GM21786 (cell line): ENCODE data around the gene WT1.
"Not testable (repeated sequence)": the region's sequence is repeated elsewhere in the genome, so short reads cannot be mapped to it uniquely, and the experiment has no call there.

Experiments used
- ATAC-seq: cut with Tn5 transposase; IDR thresholded peaks from one replicate; pipeline ENCODE4 v1.9.1; 2021; ENCODE audit not compliant: unreplicated experiment

Gene WT1

DNA sequence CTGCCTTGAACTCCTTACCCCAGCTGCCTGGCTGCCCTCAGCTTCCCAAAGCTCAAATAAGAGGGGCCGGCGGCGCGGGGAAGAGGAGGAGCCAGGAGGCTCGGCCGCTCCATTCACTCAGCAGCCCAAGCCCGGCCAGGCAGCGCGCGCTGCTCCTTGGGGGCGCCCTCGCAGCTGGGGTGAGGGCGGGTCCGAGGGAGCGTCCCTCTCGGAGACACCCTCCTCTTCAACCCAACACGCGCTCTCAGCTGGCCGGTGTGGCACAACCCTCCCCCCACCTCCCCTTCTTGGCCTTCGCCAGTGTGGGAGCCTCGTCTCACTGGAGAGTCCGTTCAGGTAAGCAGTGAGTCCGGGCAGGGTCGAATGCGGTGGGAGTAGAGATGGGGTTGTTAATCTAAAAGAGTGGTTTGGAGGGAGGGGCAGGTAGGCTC is at the start of gene WT1:
Gene WT1 (minus strand): TSS at position 29 of the 431 bp plus-strand sequence.
- ATAC-seq: no peak

DNA sequence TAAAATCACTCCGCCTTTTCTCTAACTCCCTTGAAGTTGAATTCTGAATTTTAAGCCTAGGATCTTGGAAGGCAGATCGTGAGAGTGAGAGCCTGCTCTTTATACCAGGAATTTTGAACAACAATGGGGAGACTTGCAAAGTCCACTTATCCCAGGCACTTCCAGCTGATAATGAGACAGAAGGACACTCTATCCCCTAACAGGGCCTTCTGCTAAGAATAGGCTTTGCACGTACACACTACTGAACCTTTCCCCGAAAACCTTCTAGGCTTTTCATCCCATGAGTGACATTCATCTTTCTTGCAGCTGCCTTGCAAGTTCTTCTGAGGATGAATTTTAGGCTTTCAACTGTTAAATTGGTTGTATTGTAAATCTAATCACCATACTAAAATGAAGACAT is 44.0 kb upstream of the WT1 start:
- ATAC-seq: no peak

GRCh38 chr11:32478277-32478731 is 43.0 kb upstream of the WT1 start:
- no peak for ATAC-seq

DNA sequence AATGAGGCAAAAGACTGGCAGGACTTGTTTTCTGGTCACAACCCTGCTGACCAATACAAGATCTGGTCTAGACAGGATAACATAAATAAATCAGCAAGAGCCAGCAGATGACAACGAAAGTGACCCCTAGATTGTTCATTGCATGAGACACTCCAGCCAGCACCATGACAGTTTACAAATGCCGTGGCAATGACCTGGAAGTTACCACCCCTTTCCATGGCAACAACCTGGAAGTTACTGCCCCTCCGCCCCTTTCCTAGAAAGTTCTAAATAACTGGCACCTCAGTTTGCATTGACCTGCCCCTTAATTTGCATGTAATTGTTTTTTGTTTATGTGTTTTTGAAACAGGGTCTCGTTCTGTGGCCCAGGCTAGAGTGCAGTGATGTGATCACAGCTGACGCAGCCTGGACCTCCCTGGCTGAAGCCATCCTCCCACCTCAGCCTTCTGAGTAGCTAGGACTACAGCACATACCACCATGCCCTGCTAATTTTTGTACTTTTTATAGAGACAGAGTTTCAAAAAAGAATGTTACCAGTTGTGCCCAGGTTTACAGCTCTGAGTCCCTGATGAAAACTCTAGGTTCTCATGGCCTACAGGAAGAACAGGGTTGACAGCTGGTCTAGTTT is 38.1 kb upstream of the WT1 start:
- ATAC-seq: no peak

DNA sequence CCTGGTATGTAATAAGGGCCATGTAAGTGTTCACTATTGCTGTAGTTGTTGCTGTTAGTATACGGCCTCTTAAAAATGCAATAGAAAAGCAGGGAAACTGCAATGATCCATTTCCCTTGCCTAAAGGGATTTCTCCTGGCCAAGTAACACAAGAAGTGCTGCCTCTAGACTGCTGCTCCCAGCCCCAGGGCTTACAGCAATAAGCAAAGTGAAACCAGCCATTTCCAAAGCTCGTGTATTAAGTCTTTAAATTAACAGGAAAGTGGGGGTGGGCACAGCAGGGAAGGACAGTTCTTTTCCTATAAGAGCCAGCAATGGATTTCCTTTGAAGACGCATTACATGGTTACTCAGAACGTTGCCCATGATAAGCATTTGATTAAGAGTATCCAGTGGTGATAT is 36.9 kb upstream of the WT1 start:
- no peak for ATAC-seq

DNA sequence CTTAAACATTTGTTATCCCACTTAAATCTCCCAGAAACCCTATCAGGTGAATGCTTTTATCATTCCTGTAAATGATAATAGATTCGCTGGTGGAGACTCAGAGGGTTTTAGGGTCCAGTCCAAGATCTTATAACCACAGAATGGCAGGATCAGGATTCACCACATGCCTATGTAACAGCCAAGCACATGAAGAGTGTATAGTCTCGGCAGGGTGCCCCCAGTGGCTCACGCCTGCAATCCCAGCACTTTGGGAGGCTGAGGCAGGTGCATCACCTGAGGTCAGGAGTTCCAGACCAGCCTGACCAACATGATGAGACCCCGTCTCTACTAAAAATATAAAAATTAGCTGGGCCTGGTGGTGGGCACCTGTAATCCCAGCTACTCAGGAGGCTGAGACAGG is 36.2 kb upstream of the WT1 start:
- ATAC-seq: not testable (repeated sequence)

GRCh38 chr11:32469791-32470190 is 34.5 kb upstream of the WT1 start:
- no peak for ATAC-seq

GRCh38 chr11:32466279-32466915 is 31.1 kb upstream of the WT1 start:
- ATAC-seq: no peak

DNA sequence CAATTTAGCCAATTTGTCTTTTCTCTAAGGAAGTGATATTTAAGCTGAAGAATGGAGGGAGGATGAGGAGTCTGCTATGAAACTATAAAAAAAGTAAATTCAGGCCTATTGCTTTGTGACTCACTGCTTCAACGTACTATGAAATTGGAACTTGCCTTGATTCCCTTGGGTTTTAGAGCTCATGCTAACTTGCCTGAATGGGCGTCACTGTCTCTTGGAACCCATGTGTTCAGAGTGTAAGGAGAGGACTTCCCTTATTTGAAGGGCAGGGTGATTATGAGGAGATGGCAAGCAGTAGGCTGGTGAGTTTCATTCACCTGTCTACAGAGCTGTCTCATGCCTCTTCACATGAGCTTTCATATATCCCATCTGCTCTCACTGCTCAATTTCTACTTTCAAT is 28.7 kb upstream of the WT1 start:
- no peak for ATAC-seq

DNA sequence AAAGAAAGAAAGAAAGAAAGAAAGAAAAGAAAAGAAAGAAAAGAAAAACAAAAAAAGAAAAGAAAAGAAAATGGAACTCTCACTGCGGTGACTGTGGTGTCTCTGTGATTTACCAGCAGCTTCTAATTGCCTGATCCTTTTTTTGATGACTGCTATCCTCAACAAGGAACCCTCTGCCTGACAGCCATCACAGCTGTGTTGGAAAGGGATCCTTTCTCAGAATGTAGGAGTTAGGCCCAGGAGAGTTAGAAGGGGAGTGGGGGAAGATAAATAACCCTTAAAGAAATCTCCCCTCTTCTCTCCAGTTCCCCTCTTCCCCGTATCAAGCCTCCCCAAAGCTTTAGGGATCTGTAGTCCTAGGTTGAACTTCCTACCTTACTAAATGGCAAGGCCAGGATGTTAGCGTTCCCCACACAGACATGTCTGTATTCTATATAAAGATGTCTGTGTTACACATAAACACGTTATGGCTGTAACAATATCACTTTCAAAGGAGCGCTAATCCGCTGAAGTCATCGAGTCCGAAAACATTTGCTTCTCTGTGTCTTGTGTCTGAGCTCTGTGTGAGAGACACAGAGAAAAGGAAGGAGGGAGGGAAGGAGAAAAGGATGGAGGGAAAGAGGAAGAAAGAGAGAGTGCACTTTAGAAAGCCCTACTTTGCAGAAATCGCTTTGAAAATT is 26.8 kb upstream of the WT1 start:
- ATAC-seq: no peak

DNA sequence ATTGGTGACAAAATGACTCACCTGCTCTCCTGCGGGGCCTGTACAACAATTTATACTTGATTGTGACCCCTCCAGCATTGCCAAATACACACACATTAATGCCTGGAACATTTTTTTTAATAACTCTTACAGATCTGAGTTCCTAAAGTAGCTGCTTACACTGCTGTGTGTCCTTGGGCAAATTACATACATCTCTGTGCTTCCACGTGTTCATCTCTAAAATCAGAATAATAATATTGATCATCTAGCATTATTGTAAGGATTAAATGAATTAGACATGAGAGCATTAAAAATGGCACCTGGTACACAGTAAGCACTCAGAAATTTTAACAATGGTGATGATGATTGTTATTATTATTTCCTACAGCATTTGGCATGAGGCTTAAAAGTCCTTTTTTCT is 21.5 kb upstream of the WT1 start:
- ATAC-seq: no peak

DNA sequence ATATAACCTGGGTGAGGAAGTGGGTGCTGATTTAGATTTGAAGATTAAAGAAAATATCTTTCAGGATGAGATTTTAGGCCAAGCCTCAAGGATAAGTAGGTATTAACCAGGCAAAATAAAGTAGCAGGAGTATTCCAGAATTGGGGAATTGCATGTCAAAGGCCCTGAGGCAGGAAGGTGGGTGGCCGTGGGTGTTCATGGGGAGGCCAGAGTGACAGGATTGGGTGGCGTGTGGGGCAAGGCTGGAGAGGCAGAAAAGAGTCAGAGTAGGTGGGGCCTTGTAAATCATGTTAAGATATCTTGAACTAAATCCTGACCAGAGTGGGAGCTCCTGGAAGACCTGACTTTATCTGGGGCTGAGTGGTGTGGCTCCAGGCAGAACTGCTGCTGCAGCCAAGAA is 19.7 kb upstream of the WT1 start:
- no peak for ATAC-seq

GRCh38 chr11:32451808-32452207 is 16.5 kb upstream of the WT1 start:
- no peak for ATAC-seq

DNA sequence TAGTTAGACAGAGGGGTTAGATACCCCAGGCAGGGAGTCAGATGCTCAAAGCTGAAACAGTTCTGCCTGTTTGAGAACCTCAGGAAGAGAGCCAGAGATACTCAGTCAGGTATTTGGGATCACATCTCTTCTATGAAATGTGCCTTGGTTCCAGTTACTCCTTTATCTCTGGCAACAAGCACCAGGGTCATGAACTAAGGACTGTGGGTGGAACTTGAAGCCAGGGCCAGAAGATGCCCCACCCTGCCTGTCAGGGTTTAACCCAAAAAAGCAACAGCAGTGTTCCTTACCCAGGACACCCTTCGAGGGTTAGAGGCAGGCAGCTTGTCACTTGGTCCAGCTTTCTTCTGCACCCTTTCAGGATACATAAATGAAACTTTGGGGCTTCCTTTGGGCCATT is 15.0 kb upstream of the WT1 start:
- no peak for ATAC-seq

DNA sequence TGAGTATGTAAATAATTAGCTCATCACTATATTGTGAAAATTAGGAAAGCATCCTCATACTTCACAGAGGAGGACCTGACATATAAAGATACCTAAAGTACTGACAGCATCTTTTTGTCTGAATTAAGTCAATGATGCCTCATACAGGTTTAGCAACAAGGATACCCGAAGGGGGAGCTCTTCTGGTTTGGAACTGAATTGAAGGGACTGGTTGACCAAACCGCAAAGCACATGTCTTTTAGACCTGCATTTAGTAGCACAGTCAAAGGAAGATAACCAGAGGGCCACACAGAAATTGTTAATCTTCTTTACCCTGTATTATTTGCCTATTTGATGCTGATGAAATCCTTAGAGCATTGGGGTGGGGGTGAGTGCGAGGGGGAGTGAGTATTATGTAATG is 12.9 kb upstream of the WT1 start:
- ATAC-seq: no peak

DNA sequence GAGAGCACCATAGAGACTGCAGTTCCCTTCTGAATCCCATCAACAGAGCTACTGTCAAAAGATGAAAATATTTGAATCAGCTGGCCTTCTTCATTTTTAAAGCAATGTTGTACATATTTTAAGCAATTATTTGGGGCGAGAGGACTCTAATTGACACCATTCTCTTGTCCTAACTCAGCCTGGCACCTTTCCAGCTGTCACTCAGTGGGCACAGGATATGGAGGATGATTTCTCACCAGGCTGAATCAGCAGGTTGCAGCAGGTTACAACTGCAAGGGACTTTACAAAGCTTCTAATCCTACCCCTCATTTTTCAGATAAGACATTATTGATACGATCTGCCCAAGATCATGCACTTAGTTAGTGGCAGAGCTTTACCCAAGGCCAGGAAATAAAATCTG is 11.9 kb upstream of the WT1 start:
- ATAC-seq: no peak

DNA sequence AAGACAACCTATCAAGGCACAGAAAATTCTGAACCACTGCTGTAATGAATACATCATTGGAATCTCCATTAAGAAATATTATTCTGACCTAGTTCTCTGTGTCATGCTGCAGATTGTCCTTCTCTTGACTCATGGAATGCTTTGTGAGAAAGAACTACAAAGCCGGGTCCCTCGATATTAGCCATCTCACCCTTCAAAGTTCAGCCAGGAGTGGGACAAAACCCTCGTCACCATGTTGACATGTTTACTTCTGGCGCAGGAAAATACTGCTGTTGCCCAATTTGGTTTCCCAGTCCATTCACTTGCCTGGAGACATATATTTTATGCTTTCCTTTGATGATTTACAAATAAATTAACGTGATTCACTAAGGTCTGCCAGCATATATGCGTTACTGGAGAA is 10.9 kb upstream of the WT1 start:
- no peak for ATAC-seq

DNA sequence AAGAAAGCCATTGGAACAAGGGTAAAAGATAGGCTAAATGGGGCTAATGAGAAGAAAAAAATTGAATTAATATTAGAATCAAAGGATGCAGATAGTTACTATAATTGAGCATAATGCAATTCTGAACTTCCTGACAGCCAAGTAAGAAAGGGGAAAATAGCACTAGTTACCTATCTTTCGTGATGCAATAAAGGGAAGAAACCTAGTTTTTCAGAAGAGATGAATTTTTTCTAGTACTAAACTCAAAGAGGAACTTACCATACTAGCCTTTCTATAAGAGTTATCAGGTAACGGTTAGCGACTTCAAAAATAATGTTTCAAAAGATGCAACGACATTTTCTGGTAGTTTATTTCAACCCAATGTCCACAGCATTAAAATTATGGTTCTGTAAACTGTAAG is 8.8 kb upstream of the WT1 start:
- ATAC-seq: no peak

DNA sequence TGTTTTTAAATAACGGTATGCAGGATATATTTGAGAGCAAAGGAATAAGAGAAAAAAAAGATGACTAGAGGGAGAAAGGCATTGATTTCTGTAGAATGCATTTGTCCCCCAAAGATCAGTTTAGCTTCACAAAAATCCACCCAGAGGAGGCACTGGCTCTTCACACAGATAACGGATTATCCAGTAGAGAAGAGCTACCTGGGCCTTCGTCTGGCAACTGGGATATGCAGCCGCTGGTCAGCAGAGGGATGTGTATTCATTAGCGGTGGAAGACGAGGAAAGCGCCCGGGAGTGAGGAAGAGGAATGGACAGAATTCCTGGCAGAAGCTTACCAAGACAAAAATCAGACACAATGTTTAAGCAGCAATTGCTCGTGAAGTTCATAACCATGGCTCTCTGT is 5.6 kb upstream of the WT1 start:
- no peak for ATAC-seq

- no peak for ATAC-seq
Observed at GRCh38 chr11:32440312-32440908, 5.1 kb upstream of the WT1 start.

DNA sequence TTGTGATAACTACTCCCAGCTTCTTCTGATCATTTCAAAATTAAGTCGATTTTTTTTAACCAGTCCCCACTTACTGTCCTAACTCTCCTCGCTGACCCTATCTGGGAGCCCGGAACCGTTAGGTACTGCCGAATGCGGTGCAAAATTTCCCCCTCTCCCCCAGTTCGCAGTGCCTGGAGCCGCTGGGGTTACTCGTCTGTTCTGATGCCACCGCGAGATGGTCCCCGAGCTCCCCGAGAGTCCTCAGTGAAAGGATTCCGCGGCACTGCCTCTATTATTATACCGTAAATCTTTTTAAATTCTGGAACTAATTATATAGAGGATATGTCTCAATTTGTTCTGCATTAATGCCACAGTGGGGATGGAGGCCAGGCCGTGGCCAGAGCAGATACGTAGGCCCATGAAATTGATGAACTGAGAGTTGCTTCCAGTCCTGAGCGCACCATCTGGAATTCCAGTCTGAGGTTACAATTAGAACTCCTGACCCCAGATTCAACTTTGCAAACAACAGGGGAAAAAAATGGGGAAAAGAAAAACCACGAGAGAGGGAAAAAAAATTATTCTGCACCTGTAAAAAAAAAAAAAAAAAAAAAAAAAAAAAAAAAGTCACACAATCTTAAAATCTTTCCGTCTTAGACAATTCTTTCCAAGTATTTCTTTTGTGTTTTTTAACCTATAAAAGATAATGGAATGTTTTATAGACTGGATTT is 4.3 kb upstream of the WT1 start:
- no peak for ATAC-seq
